T-helper 1 cell treated with Interleukin-12 subunit alpha and Interleukin-12 subunit beta and Interleukin-4 antibody, amounts not matched to agents 30 μg/mL and 1 μg/mL, for 36 hours (primary cell): ENCODE data around the gene DLX5.

ENCODE experiments used
- H3K27ac Mint-ChIP-seq: one replicate; pipeline ENCODE4 v1.8.0; 2021; ENCODE audit warnings: mild to moderate bottlenecking, mixed read lengths
- H3K27me3 Mint-ChIP-seq: one replicate; pipeline ENCODE4 v1.8.0; 2021; ENCODE audit warnings: low read depth, mixed read lengths
- H3K36me3 Mint-ChIP-seq: one replicate; pipeline ENCODE4 v1.8.0; 2021; ENCODE audit warnings: low read depth, mixed read lengths
- H3K4me1 Mint-ChIP-seq: one replicate; pipeline ENCODE4 v1.8.0; 2021; ENCODE audit warnings: low read depth, mixed read lengths
- H3K4me3 Mint-ChIP-seq: one replicate; pipeline ENCODE4 v1.8.0; 2021; ENCODE audit warnings: mild to moderate bottlenecking, moderate library complexity, mixed read lengths
- H3K9me3 Mint-ChIP-seq: one replicate; pipeline ENCODE4 v1.8.0; 2021; ENCODE audit warnings: mixed read lengths

Gene DLX5

GRCh38 chr7:96992192-96993005 lies 32.2 kb downstream of the DLX5 start:
- no peak overlapping the region for H3K4me3 Mint-ChIP-seq
- no peaks in the 10 kb centered on the region for H3K9me3 Mint-ChIP-seq
- no peaks in the 10 kb centered on the region for H3K4me1 Mint-ChIP-seq
- no peak overlapping the region for H3K27ac Mint-ChIP-seq
- H3K27me3 Mint-ChIP-seq = peaks cover 92% of the 10 kb centered on the region
- H3K36me3 Mint-ChIP-seq = no peaks in the 10 kb centered on the region

- Mint-ChIP-seq H3K4me3 (no peak overlapping the region), H3K4me1 (no peaks in the 10 kb centered on the region), H3K36me3 (no peaks in the 10 kb centered on the region), H3K27me3 (peaks cover 92% of the 10 kb centered on the region), H3K27ac (no peak overlapping the region), H3K9me3 (no peaks in the 10 kb centered on the region)
Observed at GRCh38 chr7:96991546-96992191, 33.0 kb downstream of the DLX5 start.

GRCh38 chr7:96989859-96990317 lies 34.7 kb downstream of the DLX5 start:
- no peaks in the 10 kb centered on the region for H3K36me3 Mint-ChIP-seq
- H3K9me3 Mint-ChIP-seq = no peaks in the 10 kb centered on the region
- H3K4me3 Mint-ChIP-seq = no peak overlapping the region
- no peaks in the 10 kb centered on the region for H3K4me1 Mint-ChIP-seq
- no peak overlapping the region for H3K27ac Mint-ChIP-seq
- H3K27me3 Mint-ChIP-seq = peaks cover 87% of the 10 kb centered on the region

GRCh38 chr7:96989241-96989858 lies 35.3 kb downstream of the DLX5 start:
- Mint-ChIP-seq H3K36me3 (no peaks in the 10 kb centered on the region), H3K4me3 (no peak overlapping the region), H3K27ac (no peak overlapping the region), H3K27me3 (peaks cover 87% of the 10 kb centered on the region), H3K9me3 (no peaks in the 10 kb centered on the region), H3K4me1 (no peaks in the 10 kb centered on the region)

- H3K36me3 Mint-ChIP-seq = no peaks in the 10 kb centered on the region
- peaks cover 77% of the 10 kb centered on the region for H3K27me3 Mint-ChIP-seq
- no peak overlapping the region for H3K4me3 Mint-ChIP-seq
- no peak overlapping the region for H3K27ac Mint-ChIP-seq
- H3K4me1 Mint-ChIP-seq = no peaks in the 10 kb centered on the region
- no peaks in the 10 kb centered on the region for H3K9me3 Mint-ChIP-seq
Observed at GRCh38 chr7:96987719-96988118, 36.9 kb downstream of the DLX5 start.

GRCh38 chr7:96986901-96987300 lies 37.7 kb downstream of the DLX5 start:
- H3K27ac Mint-ChIP-seq = no peak overlapping the region
- H3K4me1 Mint-ChIP-seq = no peaks in the 10 kb centered on the region
- H3K27me3 Mint-ChIP-seq = peaks cover 74% of the 10 kb centered on the region
- no peaks in the 10 kb centered on the region for H3K36me3 Mint-ChIP-seq
- no peaks in the 10 kb centered on the region for H3K9me3 Mint-ChIP-seq
- no peak overlapping the region for H3K4me3 Mint-ChIP-seq

GRCh38 chr7:96985992-96986391 lies 38.6 kb downstream of the DLX5 start:
- Mint-ChIP-seq H3K27me3 (peaks cover 70% of the 10 kb centered on the region), H3K4me3 (no peak overlapping the region), H3K4me1 (no peaks in the 10 kb centered on the region), H3K27ac (no peak overlapping the region), H3K36me3 (no peaks in the 10 kb centered on the region), H3K9me3 (no peaks in the 10 kb centered on the region)

- Mint-ChIP-seq H3K9me3 (no peaks in the 10 kb centered on the region), H3K27me3 (peaks cover 45% of the 10 kb centered on the region), H3K4me3 (no peak overlapping the region), H3K4me1 (no peaks in the 10 kb centered on the region), H3K27ac (no peak overlapping the region), H3K36me3 (no peaks in the 10 kb centered on the region)
Observed at GRCh38 chr7:96982586-96982985, 42.0 kb downstream of the DLX5 start.

- H3K27me3 Mint-ChIP-seq = peaks cover 26% of the 10 kb centered on the region
- H3K4me1 Mint-ChIP-seq = no peaks in the 10 kb centered on the region
- H3K4me3 Mint-ChIP-seq = no peak overlapping the region
- no peaks in the 10 kb centered on the region for H3K36me3 Mint-ChIP-seq
- no peak overlapping the region for H3K27ac Mint-ChIP-seq
- no peaks in the 10 kb centered on the region for H3K9me3 Mint-ChIP-seq
Observed at GRCh38 chr7:96979551-96980276, 44.9 kb downstream of the DLX5 start.

- H3K9me3 Mint-ChIP-seq = no peaks in the 10 kb centered on the region
- no peak overlapping the region for H3K4me3 Mint-ChIP-seq
- H3K4me1 Mint-ChIP-seq = no peaks in the 10 kb centered on the region
- no peaks in the 10 kb centered on the region for H3K36me3 Mint-ChIP-seq
- H3K27ac Mint-ChIP-seq = no peak overlapping the region
- H3K27me3 Mint-ChIP-seq = peaks cover 14% of the 10 kb centered on the region
Observed at GRCh38 chr7:96977445-96977844, 47.2 kb downstream of the DLX5 start.

GRCh38 chr7:96976106-96976505 lies 48.5 kb downstream of the DLX5 start:
- Mint-ChIP-seq H3K36me3 (no peaks in the 10 kb centered on the region), H3K27ac (no peak overlapping the region), H3K27me3 (peaks cover 7% of the 10 kb centered on the region), H3K9me3 (no peaks in the 10 kb centered on the region), H3K4me3 (no peak overlapping the region), H3K4me1 (no peaks in the 10 kb centered on the region)

GRCh38 chr7:96973986-96974385 lies 50.6 kb downstream of the DLX5 start:
- H3K4me1 Mint-ChIP-seq = no peaks in the 10 kb centered on the region
- H3K27me3 Mint-ChIP-seq = peaks cover 3% of the 10 kb centered on the region
- H3K4me3 Mint-ChIP-seq = no peak overlapping the region
- H3K36me3 Mint-ChIP-seq = no peaks in the 10 kb centered on the region
- no peaks in the 10 kb centered on the region for H3K9me3 Mint-ChIP-seq
- no peak overlapping the region for H3K27ac Mint-ChIP-seq

GRCh38 chr7:96970739-96971138 lies 53.9 kb downstream of the DLX5 start:
- H3K27ac Mint-ChIP-seq = no peak overlapping the region
- H3K27me3 Mint-ChIP-seq = no peaks in the 10 kb centered on the region
- H3K4me1 Mint-ChIP-seq = no peaks in the 10 kb centered on the region
- H3K36me3 Mint-ChIP-seq = no peaks in the 10 kb centered on the region
- H3K9me3 Mint-ChIP-seq = no peaks in the 10 kb centered on the region
- H3K4me3 Mint-ChIP-seq = no peak overlapping the region
